Neutrophil (primary cell): ENCODE data around the gene FHIP1A.

ENCODE experiments used
- H3K27ac ChIP-seq: fragments of 200-600 bp; sonication (generic); 2 replicates; pipeline ENCODE4 v1.5.1; 2016; ENCODE audit warnings: mild to moderate bottlenecking, moderate library complexity
- H3K27me3 ChIP-seq: fragments of 200-600 bp; sonication (generic); 2 replicates; pipeline ENCODE4 v1.6.0; 2016; ENCODE audit warnings: mild to moderate bottlenecking
- H3K36me3 ChIP-seq: fragments of 200-600 bp; sonication (generic); 2 replicates; pipeline ENCODE4 v1.5.1; 2017
- H3K4me1 ChIP-seq, 2 experiments: fragments of 200-600 bp in 1 of 2; sonication (generic) in 1 of 2; 1 replicate in 1 of 2; 2 replicates in 1 of 2; pipeline versions ENCODE4 v1.5.1 to v1.6.1; 2013 to 2016; ENCODE audit warnings: low read depth in 1 of 2, low read length in 1 of 2, mild to moderate bottlenecking in 1 of 2, moderate library complexity in 1 of 2; ENCODE audit not compliant: control insufficient read depth in 1 of 2, insufficient read depth in 1 of 2
- H3K4me3 ChIP-seq, 2 experiments: fragments of 200-600 bp in 1 of 2; sonication (generic) in 1 of 2; 1 replicate in 1 of 2; 2 replicates in 1 of 2; pipeline ENCODE4 v1.5.1; 2013 to 2016; ENCODE audit warnings: low read depth in 1 of 2, low read length in 1 of 2, mild to moderate bottlenecking in 1 of 2, moderate library complexity in 1 of 2
- H3K9me3 ChIP-seq: fragments of 200-600 bp; sonication (generic); 2 replicates; pipeline ENCODE4 v1.5.1; 2016
- TF ChIP-seq, protein P1 (sequence below): fragments of 200-600 bp; sonication (generic); IDR thresholded peaks from 2 replicates; pipeline ENCODE4 v1.5.1; 2016; ENCODE audit warnings: antibody characterized with exemption

The FHIP1A gene

DNA sequence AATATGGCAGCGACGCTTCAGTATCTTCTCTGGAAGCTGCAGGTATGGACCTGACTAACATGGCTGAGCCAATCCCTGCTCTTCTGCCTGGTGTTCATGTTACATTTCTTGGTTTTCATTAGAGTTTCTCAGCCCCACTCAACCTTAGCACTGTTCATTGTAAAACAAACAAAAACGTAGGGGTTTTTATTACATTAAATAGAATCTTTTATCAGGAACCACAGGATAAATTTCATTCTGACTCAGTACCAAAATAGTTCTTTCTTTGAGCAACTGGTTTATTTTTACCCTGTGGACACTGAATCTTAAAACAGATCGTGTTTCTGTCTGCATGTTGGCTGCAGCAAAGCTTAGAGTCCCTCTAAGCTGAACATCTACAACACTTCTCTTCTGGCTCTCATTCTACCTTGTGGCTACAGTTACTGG lies 27.1 kb downstream of the FHIP1A start:
- TF ChIP-seq, protein P1, sequence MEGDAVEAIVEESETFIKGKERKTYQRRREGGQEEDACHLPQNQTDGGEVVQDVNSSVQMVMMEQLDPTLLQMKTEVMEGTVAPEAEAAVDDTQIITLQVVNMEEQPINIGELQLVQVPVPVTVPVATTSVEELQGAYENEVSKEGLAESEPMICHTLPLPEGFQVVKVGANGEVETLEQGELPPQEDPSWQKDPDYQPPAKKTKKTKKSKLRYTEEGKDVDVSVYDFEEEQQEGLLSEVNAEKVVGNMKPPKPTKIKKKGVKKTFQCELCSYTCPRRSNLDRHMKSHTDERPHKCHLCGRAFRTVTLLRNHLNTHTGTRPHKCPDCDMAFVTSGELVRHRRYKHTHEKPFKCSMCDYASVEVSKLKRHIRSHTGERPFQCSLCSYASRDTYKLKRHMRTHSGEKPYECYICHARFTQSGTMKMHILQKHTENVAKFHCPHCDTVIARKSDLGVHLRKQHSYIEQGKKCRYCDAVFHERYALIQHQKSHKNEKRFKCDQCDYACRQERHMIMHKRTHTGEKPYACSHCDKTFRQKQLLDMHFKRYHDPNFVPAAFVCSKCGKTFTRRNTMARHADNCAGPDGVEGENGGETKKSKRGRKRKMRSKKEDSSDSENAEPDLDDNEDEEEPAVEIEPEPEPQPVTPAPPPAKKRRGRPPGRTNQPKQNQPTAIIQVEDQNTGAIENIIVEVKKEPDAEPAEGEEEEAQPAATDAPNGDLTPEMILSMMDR, result no peak
- Histone ChIP-seq H3K27ac (no peak overlapping the region), H3K9me3 (no peaks in the 10 kb centered on the region), H3K27me3 (no peaks in the 10 kb centered on the region), H3K4me1 (peaks cover 0 to 3% of the 10 kb centered on the region in 2 experiments), H3K4me3 (no peak overlapping the region), H3K36me3 (no peaks in the 10 kb centered on the region)

DNA sequence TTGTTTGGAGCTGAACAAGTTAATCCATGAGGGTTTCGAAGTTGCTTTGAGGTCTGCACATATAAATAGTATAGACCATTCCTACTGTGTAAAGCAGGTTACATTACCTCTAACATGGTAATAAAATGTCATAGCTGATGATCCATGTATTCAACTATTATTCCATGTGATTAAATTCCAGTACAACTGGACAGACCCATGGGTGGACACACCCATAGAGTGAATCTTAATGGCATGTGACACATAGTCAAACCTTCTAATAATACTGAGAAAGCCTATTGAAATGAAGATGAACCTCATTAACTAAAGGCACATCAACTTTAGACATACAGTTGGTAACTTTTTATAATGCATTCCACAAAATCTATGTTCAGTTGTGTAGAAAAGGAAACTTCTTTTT lies 28.5 kb downstream of the FHIP1A start:
- Histone ChIP-seq H3K4me1 (peaks cover 0 to 3% of the 10 kb centered on the region in 2 experiments), H3K27ac (no peak overlapping the region), H3K27me3 (no peaks in the 10 kb centered on the region), H3K9me3 (no peaks in the 10 kb centered on the region), H3K4me3 (no peak overlapping the region), H3K36me3 (no peaks in the 10 kb centered on the region)
- TF ChIP-seq, protein P1, result no peak

DNA sequence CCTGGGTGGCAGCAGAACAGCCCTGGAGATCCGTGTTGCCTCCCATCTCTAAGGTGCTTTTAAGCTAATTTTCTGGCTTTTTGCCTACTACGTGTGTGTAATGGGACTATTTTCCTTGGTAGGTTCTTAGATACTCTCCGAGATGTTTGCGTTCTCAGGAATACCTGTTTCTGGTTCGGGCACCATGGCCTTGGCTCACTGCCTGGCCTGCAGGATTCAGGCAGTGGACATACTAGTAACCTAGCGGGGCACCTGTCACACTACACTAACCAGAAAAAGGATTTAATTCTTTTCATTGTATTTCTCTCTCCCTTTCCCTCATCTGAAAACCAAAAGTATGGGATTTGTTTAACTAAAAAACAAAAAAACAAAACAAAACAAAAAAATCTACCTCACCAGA lies 29.2 kb downstream of the FHIP1A start:
- peaks cover 0 to 3% of the 10 kb centered on the region in 2 experiments for H3K4me1 ChIP-seq
- H3K4me3 ChIP-seq, result no peak overlapping the region
- H3K27ac ChIP-seq, result no peak overlapping the region
- TF ChIP-seq, protein P1, result no peak
- no peaks in the 10 kb centered on the region for H3K9me3 ChIP-seq
- H3K36me3 ChIP-seq, result no peaks in the 10 kb centered on the region
- H3K27me3 ChIP-seq, result no peaks in the 10 kb centered on the region

DNA sequence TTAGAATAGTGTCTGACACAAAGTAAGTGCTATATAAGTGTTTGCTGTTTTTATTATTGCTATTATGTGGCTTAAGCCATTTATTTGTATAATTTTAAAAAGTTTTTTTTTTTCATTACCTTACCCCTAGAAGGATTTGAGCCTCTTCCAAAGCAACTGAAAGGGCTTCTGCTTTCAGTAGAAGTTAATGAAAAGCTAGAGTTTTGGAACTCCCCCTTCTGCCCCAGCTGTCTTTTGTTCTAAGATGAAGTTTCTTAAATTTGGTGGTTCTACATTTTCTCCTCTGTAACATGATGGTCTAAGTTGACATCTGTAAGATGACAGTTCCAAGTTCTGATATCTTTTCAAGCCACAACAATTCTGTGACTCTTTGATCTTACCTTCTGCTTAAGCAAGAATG lies 30.3 kb downstream of the FHIP1A start:
- Histone ChIP-seq H3K27me3 (no peaks in the 10 kb centered on the region), H3K4me3 (no peak overlapping the region), H3K27ac (no peak overlapping the region), H3K36me3 (no peaks in the 10 kb centered on the region), H3K4me1 (peaks cover 0 to 3% of the 10 kb centered on the region in 2 experiments), H3K9me3 (no peaks in the 10 kb centered on the region)
- TF ChIP-seq, protein P1, result no peak

DNA sequence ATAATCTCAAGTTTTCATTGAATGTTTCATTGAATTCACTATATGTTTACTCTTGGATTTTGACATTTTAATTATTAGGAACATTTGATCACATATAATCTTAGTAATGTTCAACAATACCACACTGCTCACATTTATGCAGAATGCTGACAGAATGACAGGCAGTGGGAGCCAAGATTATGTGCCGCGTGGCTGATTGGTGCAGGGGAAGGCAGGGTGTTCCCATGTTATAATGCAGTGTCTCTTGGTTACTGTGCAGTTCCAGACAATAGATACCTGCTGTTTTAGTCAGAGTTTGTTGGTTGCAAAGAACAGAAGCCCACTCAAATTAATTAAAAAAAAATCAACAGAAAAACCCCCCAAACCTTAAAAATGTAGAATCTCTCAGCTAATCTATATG lies 33.0 kb downstream of the FHIP1A start:
- Histone ChIP-seq H3K27ac (no peak overlapping the region), H3K4me3 (no peak overlapping the region), H3K4me1 (peaks cover 0 to 3% of the 10 kb centered on the region in 2 experiments), H3K27me3 (no peaks in the 10 kb centered on the region), H3K9me3 (no peaks in the 10 kb centered on the region), H3K36me3 (no peaks in the 10 kb centered on the region)
- TF ChIP-seq, protein P1, result no peak

DNA sequence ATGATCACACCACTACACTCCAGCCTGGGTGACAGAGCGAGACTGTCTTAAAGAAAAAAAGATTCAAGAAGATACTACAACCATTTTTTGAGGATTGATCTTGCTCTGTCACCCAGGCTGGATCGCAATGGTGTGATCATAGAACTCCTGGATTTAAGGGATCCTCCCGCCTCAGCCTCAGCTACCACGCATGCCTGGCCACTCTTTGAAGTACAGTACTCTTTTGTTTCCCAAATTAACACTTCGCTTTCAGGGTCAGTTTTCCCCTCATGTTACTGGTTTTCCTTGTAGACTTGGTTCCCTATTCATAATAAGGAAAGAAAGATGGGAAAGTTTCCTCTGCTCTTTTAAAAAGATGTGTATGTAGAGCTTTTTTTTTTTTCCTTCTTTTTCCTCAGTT lies 34.3 kb downstream of the FHIP1A start:
- Histone ChIP-seq H3K27me3 (no peaks in the 10 kb centered on the region), H3K27ac (no peak overlapping the region), H3K4me1 (peaks cover 0 to 3% of the 10 kb centered on the region in 2 experiments), H3K9me3 (no peaks in the 10 kb centered on the region), H3K36me3 (no peaks in the 10 kb centered on the region), H3K4me3 (no peak overlapping the region)
- TF ChIP-seq, protein P1, result no peak
